Mesendoderm (in vitro differentiated cells): Measurements from ENCODE around the gene KDM4E.
"Not testable (repeated sequence)": the region's sequence is repeated elsewhere in the genome, so short reads cannot be mapped to it uniquely, and the experiment has no call there.

Experiments
- DNase-seq: peaks from one replicate; pipeline ENCODE4 v3.0.0; 2013
- H2AK5ac ChIP-seq: 2 replicates; pipeline ENCODE4 v1.6.1; 2013; ENCODE audit warnings: low read length, inconsistent platforms
- H2BK120ac ChIP-seq: 2 replicates; pipeline ENCODE4 v1.6.1; 2013; ENCODE audit warnings: low read depth, mild to moderate bottlenecking, low read length, moderate library complexity, mixed read lengths
- H2BK15ac ChIP-seq: replicated peaks from 2 replicates; pipeline ENCODE4 v1.6.1; 2013; ENCODE audit warnings: low read depth, mild to moderate bottlenecking, moderate library complexity
- H2BK5ac ChIP-seq: 2 replicates; pipeline ENCODE4 v1.6.1; 2013; ENCODE audit warnings: low read length, inconsistent platforms
- H3K18ac ChIP-seq: 2 replicates; pipeline ENCODE4 v1.6.1; 2013; ENCODE audit warnings: mild to moderate bottlenecking, low read length, mixed read lengths
- H3K23ac ChIP-seq: one replicate; pipeline ENCODE4 v1.6.1; 2013; ENCODE audit warnings: low read length
- H3K27ac ChIP-seq: 2 replicates; pipeline ENCODE4 v1.5.1; 2013; ENCODE audit warnings: low read depth, mild to moderate bottlenecking, inconsistent platforms, low read length, moderate library complexity
- H3K27me3 ChIP-seq: 2 replicates; pipeline ENCODE4 v1.6.1; 2013; ENCODE audit warnings: low read length, control low read depth, mild to moderate bottlenecking, inconsistent platforms; ENCODE audit not compliant: insufficient read depth, poor library complexity
- H3K36me3 ChIP-seq: 2 replicates; pipeline ENCODE4 v1.6.1; 2013; ENCODE audit warnings: low read length, inconsistent platforms; ENCODE audit not compliant: control insufficient read depth, insufficient read depth
- H3K4ac ChIP-seq: one replicate; pipeline ENCODE4 v1.6.1; 2013; ENCODE audit warnings: low read depth, mild to moderate bottlenecking, low read length, moderate library complexity
- H3K4me1 ChIP-seq: 2 replicates; pipeline ENCODE4 v1.6.1; 2013; ENCODE audit warnings: low read depth, low read length, inconsistent platforms; ENCODE audit not compliant: control insufficient read depth
- H3K4me2 ChIP-seq: 2 replicates; pipeline ENCODE4 v1.6.1; 2013; ENCODE audit warnings: low read length
- H3K4me3 ChIP-seq: 2 replicates; pipeline ENCODE4 v1.5.1; 2013; ENCODE audit warnings: mild to moderate bottlenecking, low read length
- H3K56ac ChIP-seq: one replicate; pipeline ENCODE4 v1.6.1; 2013; ENCODE audit warnings: low read length
- H3K79me1 ChIP-seq: 2 replicates; pipeline ENCODE4 v1.6.1; 2013; ENCODE audit warnings: low read length, inconsistent platforms
- H3K79me2 ChIP-seq: 2 replicates; pipeline ENCODE4 v1.6.1; 2013; ENCODE audit warnings: mild to moderate bottlenecking, low read length; ENCODE audit not compliant: control insufficient read depth, insufficient read depth
- H3K9ac ChIP-seq: 2 replicates; pipeline ENCODE4 v1.6.1; 2013; ENCODE audit warnings: low read length, inconsistent platforms
- H4K5ac ChIP-seq: one replicate; pipeline ENCODE4 v1.6.1; 2013; ENCODE audit warnings: low read length
- H4K8ac ChIP-seq: one replicate; pipeline ENCODE4 v1.6.1; 2013; ENCODE audit warnings: low read depth, mild to moderate bottlenecking, control low read depth, low read length, moderate library complexity
- whole genome bisulfite sequencing: extraction: QIAGEN DNeasy Blood & Tissue Kit; methylation state at CpG from one replicate; pipeline ENCODE4 v1.1.7; 2013; ENCODE audit warnings: low lambda C conversion rate, missing lambda C conversion rate; ENCODE audit not compliant: insufficient coverage; ENCODE audit errors: extremely low coverage; 5-methylcytosine and 5-hydroxymethylcytosine counted together

Gene KDM4E

DNA sequence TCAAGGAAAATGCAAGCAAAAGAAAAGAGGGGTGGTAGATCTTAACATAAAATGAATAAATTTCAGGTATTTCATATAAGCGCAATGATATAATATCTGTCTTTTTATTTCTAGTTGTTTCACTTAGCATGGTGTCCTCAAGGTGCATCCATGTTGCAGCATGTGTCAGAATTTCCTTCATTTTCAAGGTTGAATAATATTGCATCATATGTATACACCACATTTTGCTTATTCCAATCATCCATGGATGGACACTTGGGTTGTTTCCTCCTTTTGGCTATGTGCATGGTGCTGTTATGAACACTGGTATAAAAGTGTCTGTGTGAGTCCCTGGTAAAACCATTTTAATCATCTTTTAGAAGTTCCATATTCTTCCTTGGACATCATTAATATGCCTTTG is 17.2 kb downstream of the KDM4E start:
- WGBS = no CpG with 5 or more reads among the region's 1 CpG
- Histone ChIP-seq H3K4ac (no peak overlapping the region), H2BK5ac (no peak overlapping the region), H3K36me3 (no peaks in the 10 kb centered on the region), H3K4me3 (no peak overlapping the region), H3K23ac (no peak overlapping the region), H2BK15ac (no peak overlapping the region), H3K27me3 (no peaks in the 10 kb centered on the region), H3K79me2 (no peaks in the 10 kb centered on the region), H3K9ac (no peak overlapping the region), H4K5ac (no peak overlapping the region), H2AK5ac (no peak overlapping the region), H2BK120ac (no peak overlapping the region), H4K8ac (no peak overlapping the region), H3K18ac (no peak overlapping the region), H3K79me1 (no peaks in the 10 kb centered on the region), H3K4me2 (no peak overlapping the region), H3K4me1 (no peaks in the 10 kb centered on the region), H3K56ac (no peak overlapping the region), H3K27ac (no peak overlapping the region)
- DNase-seq = no peak

- no peak overlapping the region for H3K9ac ChIP-seq
Measured at GRCh38 chr11:95042906-95043305, 17.8 kb downstream of the KDM4E start.

GRCh38 chr11:95044010-95044409 is 19.0 kb downstream of the KDM4E start:
- Histone ChIP-seq H2BK120ac (no peak overlapping the region), H3K27me3 (no peaks in the 10 kb centered on the region), H3K23ac (no peak overlapping the region), H2AK5ac (no peak overlapping the region), H3K4me2 (no peak overlapping the region), H3K56ac (no peak overlapping the region), H2BK15ac (no peak overlapping the region), H3K27ac (no peak overlapping the region), H4K5ac (no peak overlapping the region), H2BK5ac (no peak overlapping the region), H3K18ac (no peak overlapping the region), H3K4me1 (no peaks in the 10 kb centered on the region), H3K79me1 (no peaks in the 10 kb centered on the region), H4K8ac (no peak overlapping the region), H3K4ac (no peak overlapping the region), H3K79me2 (no peaks in the 10 kb centered on the region), H3K9ac (no peak overlapping the region), H3K36me3 (no peaks in the 10 kb centered on the region), H3K4me3 (no peak overlapping the region)
- DNase-seq = no peak
- no CpG with 5 or more reads among the region's 4 CpGs for WGBS

More at GRCh38 chr11:95042906-95043305, 17.8 kb downstream of the KDM4E start:
- H4K5ac ChIP-seq = no peak overlapping the region
- no peak for DNase-seq
- no peak overlapping the region for H2BK15ac ChIP-seq
- no peak overlapping the region for H2BK5ac ChIP-seq
- no peak overlapping the region for H2BK120ac ChIP-seq
- WGBS = no CpG with 5 or more reads among the region's 3 CpGs
- no peak overlapping the region for H3K18ac ChIP-seq
- H3K56ac ChIP-seq = no peak overlapping the region
- no peaks in the 10 kb centered on the region for H3K4me1 ChIP-seq
- no peak overlapping the region for H3K4me3 ChIP-seq
- no peak overlapping the region for H4K8ac ChIP-seq
- no peak overlapping the region for H3K27ac ChIP-seq
- no peak overlapping the region for H3K4ac ChIP-seq
- no peaks in the 10 kb centered on the region for H3K27me3 ChIP-seq
- no peak overlapping the region for H2AK5ac ChIP-seq
- no peaks in the 10 kb centered on the region for H3K79me2 ChIP-seq
- H3K79me1 ChIP-seq = no peaks in the 10 kb centered on the region
- H3K36me3 ChIP-seq = no peaks in the 10 kb centered on the region
- H3K23ac ChIP-seq = no peak overlapping the region
- no peak overlapping the region for H3K4me2 ChIP-seq

GRCh38 chr11:95045812-95046211 is 20.8 kb downstream of the KDM4E start:
- H3K79me2 ChIP-seq = no peaks in the 10 kb centered on the region
- no peaks in the 10 kb centered on the region for H3K79me1 ChIP-seq
- H3K36me3 ChIP-seq = no peaks in the 10 kb centered on the region
- H3K23ac ChIP-seq = no peak overlapping the region
- no peak overlapping the region for H3K56ac ChIP-seq
- no peak overlapping the region for H4K8ac ChIP-seq
- H4K5ac ChIP-seq = no peak overlapping the region
- no peak overlapping the region for H3K4me2 ChIP-seq
- H3K18ac ChIP-seq = no peak overlapping the region
- no peak overlapping the region for H2BK15ac ChIP-seq
- no peak overlapping the region for H3K27ac ChIP-seq
- H3K4ac ChIP-seq = no peak overlapping the region
- H3K4me3 ChIP-seq = no peak overlapping the region
- H3K4me1 ChIP-seq = no peaks in the 10 kb centered on the region
- no peak overlapping the region for H2BK5ac ChIP-seq
- H3K27me3 ChIP-seq = no peaks in the 10 kb centered on the region
- H2AK5ac ChIP-seq = no peak overlapping the region
- H2BK120ac ChIP-seq = no peak overlapping the region
- H3K9ac ChIP-seq = no peak overlapping the region
- no peak for DNase-seq

- not testable (repeated sequence) for H3K27me3 ChIP-seq, H4K8ac ChIP-seq, H2AK5ac ChIP-seq, H3K56ac ChIP-seq, H2BK120ac ChIP-seq, H4K5ac ChIP-seq, H3K23ac ChIP-seq, H3K79me2 ChIP-seq, H3K36me3 ChIP-seq, H2BK15ac ChIP-seq, H3K4me3 ChIP-seq, H3K4ac ChIP-seq, H2BK5ac ChIP-seq, DNase-seq, H3K4me1 ChIP-seq, H3K9ac ChIP-seq, H3K18ac ChIP-seq, H3K4me2 ChIP-seq, H3K27ac ChIP-seq, H3K79me1 ChIP-seq
- no CpG with 5 or more reads among the region's 3 CpGs for WGBS
Measured at GRCh38 chr11:95049122-95049521, 24.1 kb downstream of the KDM4E start, which contains the start of gene KDM4F. Gene KDM4F, plus strand, starts transcription at chr11:95049422.

DNA sequence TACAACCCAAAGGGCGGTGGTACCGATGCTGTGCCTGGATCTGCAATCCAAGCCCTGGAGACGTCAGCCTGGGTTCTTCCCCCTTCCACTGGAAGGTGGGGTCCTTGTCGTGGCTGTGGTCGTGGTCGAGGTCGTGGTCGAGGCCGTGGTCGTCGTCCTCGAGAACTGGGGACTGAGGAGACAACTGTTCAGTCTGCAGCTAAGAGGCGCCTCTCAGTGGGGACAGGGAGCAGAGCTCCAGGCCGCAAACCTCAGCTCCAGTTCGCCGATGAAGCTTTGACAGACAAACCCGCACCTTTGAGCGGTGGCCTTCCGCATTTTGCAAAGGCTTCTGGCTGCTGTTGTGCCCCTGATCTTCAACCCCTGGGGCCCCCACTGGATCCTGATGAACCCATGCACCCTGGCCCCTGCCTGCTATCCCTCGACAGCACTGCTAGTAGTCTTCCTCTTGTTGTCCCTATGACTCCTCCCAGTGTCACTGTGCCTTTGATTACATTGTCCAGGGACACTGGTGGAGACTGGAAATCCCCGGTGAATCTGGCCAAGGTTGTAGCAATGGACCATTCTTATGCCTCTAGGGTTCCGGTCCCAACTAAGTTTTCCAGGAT is 25.6 kb downstream of the KDM4E start:
- Histone ChIP-seq H2BK120ac (no peak overlapping the region), H3K23ac (no peak overlapping the region), H3K27me3 (no peaks in the 10 kb centered on the region), H3K9ac (no peak overlapping the region), H2BK5ac (no peak overlapping the region), H3K4ac (no peak overlapping the region), H2BK15ac (no peak overlapping the region), H3K79me2 (no peaks in the 10 kb centered on the region), H4K5ac (no peak overlapping the region), H3K79me1 (no peaks in the 10 kb centered on the region), H3K4me2 (no peak overlapping the region), H4K8ac (no peak overlapping the region), H3K4me1 (no peaks in the 10 kb centered on the region), H3K36me3 (no peaks in the 10 kb centered on the region), H3K18ac (no peak overlapping the region), H3K4me3 (no peak overlapping the region), H2AK5ac (no peak overlapping the region), H3K27ac (no peak overlapping the region), H3K56ac (no peak overlapping the region)
- WGBS = no CpG with 5 or more reads among the region's 22 CpGs
- no peak for DNase-seq
